ENCODE results near the gene CREB1.

The CREB1 gene

GRCh38 chr2:207504513-207505170 is 25.1 kb upstream of the CREB1 start:
- DNase-seq, result peak; percentile 68

- DNase-seq, result no peak
Observed at GRCh38 chr2:207505171-207505570, 24.6 kb upstream of the CREB1 start.

- DNase-seq, result peak; percentile 95
Observed at GRCh38 chr2:207505728-207506127, 24.0 kb upstream of the CREB1 start.

GRCh38 chr2:207506426-207506825 is 23.3 kb upstream of the CREB1 start:
- no peak for DNase-seq

GRCh38 chr2:207510148-207510547 is 19.6 kb upstream of the CREB1 start:
- no peak for DNase-seq

- no peak for DNase-seq
Observed at GRCh38 chr2:207511851-207512250, 17.9 kb upstream of the CREB1 start.

- DNase-seq, result no peak
Observed at GRCh38 chr2:207512356-207512755, 17.4 kb upstream of the CREB1 start.

- DNase-seq, result peak; percentile 99
Observed at GRCh38 chr2:207513551-207514257, 16.1 kb upstream of the CREB1 start.

GRCh38 chr2:207514451-207514850 is 15.3 kb upstream of the CREB1 start:
- DNase-seq, result no peak

GRCh38 chr2:207515671-207516070 is 14.1 kb upstream of the CREB1 start:
- DNase-seq, result no peak

- no peak for DNase-seq
Observed at GRCh38 chr2:207516206-207516605, 13.6 kb upstream of the CREB1 start.

GRCh38 chr2:207523005-207523404 is 6.8 kb upstream of the CREB1 start:
- DNase-seq, result no peak

- no peak for DNase-seq
Observed at GRCh38 chr2:207525296-207525695, 4.5 kb upstream of the CREB1 start.

GRCh38 chr2:207528980-207529329 is 807 bp upstream of the CREB1 start:
- DNase-seq, result peak; percentile 32

- peak; percentile 38 for DNase-seq
Observed at GRCh38 chr2:207530160-207531031, 634 bp downstream of the CREB1 start.

- peak; percentile 31 for DNase-seq
Observed at GRCh38 chr2:207531032-207531952, 1.5 kb downstream of the CREB1 start.

GRCh38 chr2:207532676-207533075 is 2.9 kb downstream of the CREB1 start:
- DNase-seq, result no peak

GRCh38 chr2:207533461-207534008 is 3.8 kb downstream of the CREB1 start:
- DNase-seq, result no peak

GRCh38 chr2:207534417-207534816 is 4.7 kb downstream of the CREB1 start:
- DNase-seq, result no peak

GRCh38 chr2:207539470-207539869 is 9.7 kb downstream of the CREB1 start:
- no peak for DNase-seq

GRCh38 chr2:207540431-207540830 is 10.7 kb downstream of the CREB1 start:
- DNase-seq, result no peak

- DNase-seq, result no peak
Observed at GRCh38 chr2:207541933-207542332, 12.2 kb downstream of the CREB1 start.

All from HCEC 1CT (cell line).